Aorta (tissue), 5 donors: ENCODE data around the gene SGF29. TPM values are rescaled to one million over a fixed set of nuclear protein-coding genes. Genes with fewer than 3 reads are reported as not detected.
"Not testable (repeated sequence)": the region's sequence is repeated elsewhere in the genome, so short reads cannot be mapped to it uniquely, and the experiment has no call there.

Source experiments
- ATAC-seq: fragments of 200-7000 bp; cut with Tn5 transposase; one replicate; pipeline ENCODE4 v1.9.1; 2022; ENCODE audit warnings: moderate library complexity; ENCODE audit not compliant: low FRiP score
- DNase-seq, 2 donors: peaks; one replicate each; pipeline ENCODE4 v3.0.0-alpha.2; 2020
- H3K27ac ChIP-seq, 2 donors: one replicate each; pipeline ENCODE4 v1.5.1; 2013; ENCODE audit warnings: low read length in 2 of 2, mild to moderate bottlenecking in 2 of 2, moderate library complexity in 2 of 2, control low read depth in 1 of 2, inconsistent platforms in 1 of 2, low read depth in 1 of 2
- H3K27me3 ChIP-seq, 2 donors: one replicate each; pipeline ENCODE4 v1.6.1; 2013; ENCODE audit warnings: control low read depth in 1 of 2, low read length in 1 of 2, mild to moderate bottlenecking in 1 of 2, moderate library complexity in 1 of 2; ENCODE audit not compliant: insufficient read depth in 2 of 2, control insufficient read depth in 1 of 2
- H3K36me3 ChIP-seq, 2 donors: one replicate each; pipeline ENCODE4 v1.6.1; 2013; ENCODE audit warnings: control low read depth in 1 of 2, low read length in 1 of 2, mild to moderate bottlenecking in 1 of 2; ENCODE audit not compliant: insufficient read depth in 2 of 2, control insufficient read depth in 1 of 2
- H3K4me1 ChIP-seq, 2 donors: one replicate each; pipeline ENCODE4 v1.6.1; 2013; ENCODE audit warnings: low read length in 2 of 2, control low read depth in 1 of 2, mild to moderate bottlenecking in 1 of 2, moderate library complexity in 1 of 2; ENCODE audit not compliant: insufficient read depth in 2 of 2, control insufficient read depth in 1 of 2
- H3K4me3 ChIP-seq, 2 donors: one replicate each; pipeline ENCODE4 v1.5.1; 2013; ENCODE audit warnings: low read length in 2 of 2, control low read depth in 1 of 2, mild to moderate bottlenecking in 1 of 2
- H3K9me3 ChIP-seq: one replicate; pipeline ENCODE4 v1.6.1; 2013; ENCODE audit warnings: mild to moderate bottlenecking, low read length; ENCODE audit not compliant: control insufficient read depth
- WGBS, 2 donors: extraction: QIAGEN DNeasy Blood & Tissue Kit; methylation state at CpG; one replicate each; pipeline ENCODE4 v1.1.7; 2013; 5-methylcytosine and 5-hydroxymethylcytosine counted together
- intact Hi-C, 2 donors: fragments of 100-400 bp; cut with DNase I; formaldehyde crosslinking; loops; one replicate each; pipeline versions ENCODE4 v1.14.2 to v1.15.0; 2022
- polyA plus RNA-seq, 2 donors: library from polyadenylated mRNA; stranded (reverse); fragments of 200-250 nt; gene quantifications; one replicate each; pipeline ENCODE4 v1.2.3, GENCODE V29; 2013
- total RNA-seq, 2 donors: library from RNA; stranded (reverse); fragmentation: NEBNext Ultra II Directional; extraction: Animal tissue kit (Norgen Biotek cat#: 25700); gene quantifications; one replicate each; pipeline ENCODE4 v1.2.1, GENCODE V29; 2021
- donor health status: healthy with polysubstance abuse.
- donor health status: Bipolar disorder and iron deficiency.
- donor health status: DM: no; HTN: no; CAD: no.
- donor health status: DM: no; HTN: no; CAD: no.
- donor health status: DM: yes; HTN: yes; CAD: no.

SGF29 gene
- total and polyA plus RNA-seq, 4 donors = 17.4 to 41.6 (median 20.2) TPM

- Histone ChIP-seq H3K4me3 (no peak overlapping the region), H3K36me3 (no peaks in the 10 kb centered on the region), H3K4me1 (peaks cover 0 to 3% of the 10 kb centered on the region in 2 donors), H3K27me3 (no peaks in the 10 kb centered on the region), H3K27ac (no peak overlapping the region), H3K9me3 (no peaks in the 10 kb centered on the region)
- intact Hi-C loops = no loop called here
- 87 to 94% methylated on average over 2 of the region's 2 CpGs for WGBS, 2 donors
- DNase-seq (no peak), ATAC-seq (no peak)
These were observed 3.2 kb downstream of the SGF29 start for GRCh38 chr16:28556914-28557320.

DNA sequence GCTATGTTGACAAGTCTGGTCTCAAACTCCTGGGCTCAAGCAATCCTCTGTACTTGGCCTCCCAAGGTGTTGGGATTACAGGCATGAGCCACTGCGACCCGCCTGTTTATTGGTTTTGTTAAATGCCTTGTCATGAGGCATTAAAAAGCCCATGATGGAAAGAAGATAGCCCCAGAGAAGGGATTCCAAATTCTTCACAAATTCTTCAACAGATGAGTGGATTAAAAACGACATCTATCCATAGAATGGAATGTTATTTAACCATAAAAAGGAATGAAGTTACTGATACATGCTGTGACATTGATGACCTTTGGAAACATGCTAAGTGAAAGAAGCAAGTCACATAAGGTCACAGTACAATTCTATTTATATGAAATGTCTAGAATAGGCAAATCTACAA lies 4.7 kb downstream of the SGF29 start:
- H3K27ac ChIP-seq = no peak overlapping the region
- DNase-seq (no peak), ATAC-seq (no peak)
- H3K9me3 ChIP-seq = no peaks in the 10 kb centered on the region
- peaks cover 0 to 3% of the 10 kb centered on the region in 2 donors for H3K4me1 ChIP-seq
- 73 to 81% methylated on average over 3 of the region's 3 CpGs for WGBS, 2 donors
- peaks cover 0 to 3% of the 10 kb centered on the region in 2 donors for H3K36me3 ChIP-seq
- no peaks in the 10 kb centered on the region for H3K27me3 ChIP-seq
- intact Hi-C loops = no loop called here
- no peak overlapping the region for H3K4me3 ChIP-seq

GRCh38 chr16:28561557-28562187 lies 8.0 kb downstream of the SGF29 start:
- 19 to 30% methylated on average over 7 of the region's 7 CpGs for WGBS, 2 donors
- intact Hi-C loops = no loop called here
- Histone ChIP-seq H3K9me3 (no peaks in the 10 kb centered on the region), H3K4me3 (no peak overlapping the region), H3K4me1 (no peaks in the 10 kb centered on the region), H3K36me3 (peaks cover 0 to 3% of the 10 kb centered on the region in 2 donors), H3K27me3 (no peaks in the 10 kb centered on the region), H3K27ac (no peak overlapping the region)
- DNase-seq (no peak), ATAC-seq (no peak)

DNA sequence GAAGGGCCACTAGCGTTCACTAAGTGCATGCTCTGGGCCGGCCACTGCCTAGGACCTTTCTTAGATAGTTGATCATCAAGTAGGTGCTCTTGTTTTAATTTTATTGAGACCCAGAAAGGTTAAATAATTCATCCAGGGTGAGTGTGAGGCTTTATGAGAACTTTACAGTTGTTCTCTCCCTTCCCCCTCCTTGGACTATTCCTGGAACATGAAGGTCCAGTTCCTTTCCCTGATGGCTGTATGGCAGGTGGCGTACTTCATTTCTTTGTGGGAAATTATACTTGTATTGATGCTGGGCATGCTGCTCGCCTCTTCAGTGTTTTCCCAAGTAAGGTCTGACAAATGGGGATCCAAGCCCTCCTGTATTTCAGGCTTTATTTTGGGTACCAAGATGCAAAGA lies 8.5 kb downstream of the SGF29 start:
- intact Hi-C loops = no loop called here
- DNase-seq (no peak), ATAC-seq (no peak)
- Histone ChIP-seq H3K27me3 (no peaks in the 10 kb centered on the region), H3K9me3 (no peaks in the 10 kb centered on the region), H3K4me1 (no peaks in the 10 kb centered on the region), H3K27ac (no peak overlapping the region), H3K36me3 (peaks cover 0 to 3% of the 10 kb centered on the region in 2 donors), H3K4me3 (no peak overlapping the region)
- WGBS, 2 donors = 83 to 86% methylated on average over 4 of the region's 4 CpGs

DNA sequence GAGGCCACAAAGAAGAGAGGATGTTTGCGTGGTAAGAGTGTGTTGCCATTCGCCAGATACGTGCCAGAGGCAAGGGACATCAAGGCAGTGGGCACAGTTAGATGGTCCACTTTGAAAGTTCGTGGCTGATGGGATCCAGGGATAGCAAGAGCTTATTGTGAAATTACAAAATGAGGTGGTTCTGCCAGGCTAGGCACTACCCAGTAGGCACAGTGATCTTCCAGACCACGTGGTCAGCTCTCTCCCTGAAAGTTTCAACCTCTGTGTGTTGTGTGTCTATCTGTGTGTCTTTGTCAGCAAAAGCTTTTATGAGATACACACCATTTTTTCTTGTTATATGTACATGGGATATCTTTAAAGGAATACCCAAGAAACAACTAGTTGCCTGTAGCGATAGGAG lies 9.5 kb downstream of the SGF29 start:
- Histone ChIP-seq H3K27me3 (no peaks in the 10 kb centered on the region), H3K9me3 (no peaks in the 10 kb centered on the region), H3K4me3 (no peak overlapping the region), H3K27ac (no peak overlapping the region), H3K36me3 (peaks cover 0 to 3% of the 10 kb centered on the region in 2 donors), H3K4me1 (no peaks in the 10 kb centered on the region)
- intact Hi-C loops = no loop called here
- ATAC-seq (no peak), DNase-seq (no peak)
- 92 to 95% methylated on average over 6 of the region's 6 CpGs for WGBS, 2 donors

DNA sequence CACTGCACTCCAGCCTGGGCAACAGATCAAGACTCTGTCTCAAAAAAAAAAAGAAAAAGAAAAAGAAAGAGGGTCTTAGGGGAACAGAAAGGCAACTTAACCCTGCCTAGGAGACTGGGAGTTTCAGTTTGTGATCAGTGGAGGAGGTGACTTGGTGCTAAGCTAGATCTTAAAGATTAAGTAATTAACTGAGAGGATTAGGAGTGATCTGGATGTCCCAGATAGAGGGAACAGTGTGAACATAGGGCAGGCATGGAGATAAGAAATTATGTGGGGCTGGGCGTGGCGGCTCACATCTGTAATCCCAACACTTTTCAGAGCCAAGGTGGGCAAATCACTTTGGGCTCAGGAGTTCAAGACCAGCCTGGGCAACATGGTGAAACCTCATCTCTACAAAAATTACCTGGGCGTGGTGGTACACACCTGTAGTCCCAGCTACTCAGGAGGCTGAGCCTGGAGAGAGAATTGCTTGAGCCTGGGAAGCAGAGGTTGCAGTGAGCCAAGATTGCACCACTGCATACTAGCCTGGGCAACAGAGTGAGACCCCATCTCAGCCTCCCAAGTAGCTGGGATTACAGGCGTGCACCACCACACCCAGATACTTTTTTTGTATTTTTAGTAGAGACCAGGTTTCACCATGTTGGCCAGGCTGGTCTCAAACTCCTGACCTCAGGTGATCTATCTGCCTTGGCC lies 12.7 kb downstream of the SGF29 start:
- DNase-seq, H3K4me1 ChIP-seq, H3K4me3 ChIP-seq, H3K27ac ChIP-seq, H3K36me3 ChIP-seq, H3K27me3 ChIP-seq, intact Hi-C loops, H3K9me3 ChIP-seq, ATAC-seq: not testable (repeated sequence)
- 96 to 99% methylated on average over 4 of the region's 4 CpGs for WGBS, 2 donors

- Histone ChIP-seq H3K36me3 (peaks cover 0 to 3% of the 10 kb centered on the region in 2 donors), H3K9me3 (no peaks in the 10 kb centered on the region), H3K27me3 (no peaks in the 10 kb centered on the region), H3K27ac (no peak overlapping the region), H3K4me3 (no peak overlapping the region), H3K4me1 (no peaks in the 10 kb centered on the region)
- ATAC-seq = no peak
- intact Hi-C loops = no loop called here
- WGBS, 2 donors = 95 to 98% methylated on average over 2 of the region's 2 CpGs
- no peak for DNase-seq
These were observed 13.6 kb downstream of the SGF29 start for GRCh38 chr16:28567292-28567691.

- ATAC-seq (no peak), DNase-seq (no peak)
- Histone ChIP-seq H3K27me3 (no peaks in the 10 kb centered on the region), H3K4me3 (no peak overlapping the region), H3K9me3 (no peaks in the 10 kb centered on the region), H3K27ac (no peak overlapping the region), H3K4me1 (no peaks in the 10 kb centered on the region), H3K36me3 (no peaks in the 10 kb centered on the region)
- 74 to 79% methylated on average over 5 of the region's 5 CpGs for WGBS, 2 donors
- intact Hi-C loops = no loop called here
These were observed 15.3 kb downstream of the SGF29 start for GRCh38 chr16:28569021-28569420.
